ENCODE measurements around the gene IL4R. TPM values are rescaled to one million over a fixed set of nuclear protein-coding genes. Genes with fewer than 3 reads are reported as not detected.
"Not testable (repeated sequence)": the region's sequence is repeated elsewhere in the genome, so short reads cannot be mapped to it uniquely, and the experiment has no call there.

Gene IL4R
- total RNA-seq, 1 donor from 2014 or later = 7.8 TPM

DNA sequence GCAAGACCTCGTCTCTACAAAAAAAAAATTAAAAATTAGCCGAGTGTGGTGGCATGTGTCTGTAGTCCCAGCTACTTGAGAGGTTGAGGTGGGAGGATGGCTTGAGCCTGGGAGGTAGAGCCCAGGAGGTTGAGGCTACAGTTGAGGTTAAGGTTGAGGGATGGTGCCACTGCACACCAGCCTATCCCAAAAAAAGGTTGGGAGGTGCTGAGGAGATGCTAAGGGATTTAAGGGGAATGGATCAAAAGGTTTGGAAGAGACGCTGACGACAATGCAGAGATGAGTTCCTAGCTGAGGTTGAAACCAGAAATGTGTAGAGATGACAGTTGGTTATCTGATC, 40.5 kb upstream of the IL4R start:
- H3K9me3 ChIP-seq (ENCODE audit: control insufficient read depth in 3 of 3, low read length in 3 of 3) = no peaks in the 10 kb centered on the region
- H3K4me3 ChIP-seq (ENCODE audit: low read length in 3 of 3) = no peak overlapping the region
- no peak overlapping the region for H3K27ac ChIP-seq (ENCODE audit: low read depth, low read length)
- no peaks in the 10 kb centered on the region for H3K36me3 ChIP-seq (ENCODE audit: control insufficient read depth in 3 of 3, insufficient read depth in 3 of 3, low read length in 3 of 3)
- H3K4me1 ChIP-seq (ENCODE audit: control insufficient read depth in 3 of 3, insufficient read depth in 3 of 3, low read length in 3 of 3) = peaks cover 3 to 8% (median 3%) of the 10 kb centered on the region in 3 donors
- no peak overlapping the region for H3K9ac ChIP-seq (ENCODE audit: low read depth in 1 of 3, low read length in 3 of 3)
- peaks cover 0 to 4% (median 0%) of the 10 kb centered on the region in 3 donors for H3K27me3 ChIP-seq (ENCODE audit: control insufficient read depth in 3 of 3, insufficient read depth in 3 of 3, low read length in 3 of 3)

DNA sequence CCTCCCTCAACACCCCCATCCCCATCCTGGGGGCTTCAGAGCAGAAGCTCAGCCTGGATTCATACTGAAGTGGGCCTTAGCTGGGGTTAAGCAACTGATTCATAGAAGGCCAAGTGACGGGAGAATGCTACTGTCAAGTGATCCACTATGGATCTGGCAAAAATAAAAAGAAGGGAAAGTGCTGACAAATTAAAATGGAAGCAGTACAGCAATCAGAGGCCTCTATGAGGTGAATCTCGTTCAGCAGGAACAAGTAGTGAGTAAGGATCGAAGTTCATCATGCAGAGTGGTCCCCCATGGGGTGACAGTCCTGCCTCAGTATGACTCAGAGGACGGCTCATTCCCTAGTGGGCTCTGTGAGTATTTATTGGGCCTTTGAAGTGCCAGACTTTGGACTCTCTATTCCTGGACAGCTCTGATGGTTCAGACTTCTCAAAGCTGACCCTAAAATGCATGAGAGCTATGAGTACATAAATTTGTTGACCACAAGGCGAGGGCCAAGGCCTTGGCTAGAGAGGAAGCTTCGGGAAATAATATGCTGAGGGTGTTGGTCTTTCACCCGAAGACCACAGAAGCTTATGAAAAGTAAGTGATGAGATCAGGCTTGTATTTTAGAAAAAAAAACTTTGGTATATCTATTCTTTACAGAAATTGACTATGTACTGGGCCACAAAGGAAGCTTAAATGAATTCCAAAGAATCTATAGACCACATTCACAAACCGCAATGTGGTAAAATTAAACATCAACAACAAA, 39.9 kb upstream of the IL4R start:
- Histone ChIP-seq H3K9ac (ENCODE audit: low read depth in 1 of 3, low read length in 3 of 3) (no peak overlapping the region), H3K27ac (ENCODE audit: low read depth, low read length) (no peak overlapping the region), H3K27me3 (ENCODE audit: control insufficient read depth in 3 of 3, insufficient read depth in 3 of 3, low read length in 3 of 3) (peaks cover 0 to 4% (median 0%) of the 10 kb centered on the region in 3 donors), H3K4me3 (ENCODE audit: low read length in 3 of 3) (no peak overlapping the region), H3K36me3 (ENCODE audit: control insufficient read depth in 3 of 3, insufficient read depth in 3 of 3, low read length in 3 of 3) (no peaks in the 10 kb centered on the region), H3K9me3 (ENCODE audit: control insufficient read depth in 3 of 3, low read length in 3 of 3) (no peaks in the 10 kb centered on the region), H3K4me1 (ENCODE audit: control insufficient read depth in 3 of 3, insufficient read depth in 3 of 3, low read length in 3 of 3) (peaks cover 2 to 5% (median 3%) of the 10 kb centered on the region in 3 donors)

DNA sequence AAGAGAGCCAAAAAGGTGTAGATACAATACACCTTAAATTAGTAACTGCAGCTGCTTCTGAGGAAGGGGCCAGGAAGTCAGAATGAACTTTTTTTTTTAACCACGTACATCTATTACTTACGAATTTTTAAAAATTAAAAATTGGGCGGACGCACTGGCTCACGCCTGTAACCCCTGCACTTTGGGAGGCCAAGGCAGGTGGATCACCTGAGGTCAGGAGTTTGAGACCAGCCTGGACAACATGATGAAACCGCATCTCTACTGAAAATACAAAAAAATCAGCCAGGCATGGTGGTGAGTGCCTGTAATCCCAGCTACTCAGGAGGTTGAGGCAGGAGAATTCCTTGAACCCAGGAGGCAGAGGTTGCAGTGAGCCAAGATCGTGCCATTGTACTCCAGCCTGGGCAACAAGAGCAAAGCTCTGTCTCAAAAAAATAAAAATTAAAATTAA, 39.3 kb upstream of the IL4R start:
- not testable (repeated sequence) for H3K27ac ChIP-seq (ENCODE audit: low read depth, low read length); H3K4me3 ChIP-seq (ENCODE audit: low read length in 3 of 3); H3K9me3 ChIP-seq (ENCODE audit: control insufficient read depth in 3 of 3, low read length in 3 of 3); H3K27me3 ChIP-seq (ENCODE audit: control insufficient read depth in 3 of 3, insufficient read depth in 3 of 3, low read length in 3 of 3); H3K9ac ChIP-seq (ENCODE audit: low read depth in 1 of 3, low read length in 3 of 3); H3K4me1 ChIP-seq (ENCODE audit: control insufficient read depth in 3 of 3, insufficient read depth in 3 of 3, low read length in 3 of 3); H3K36me3 ChIP-seq (ENCODE audit: control insufficient read depth in 3 of 3, insufficient read depth in 3 of 3, low read length in 3 of 3)

DNA sequence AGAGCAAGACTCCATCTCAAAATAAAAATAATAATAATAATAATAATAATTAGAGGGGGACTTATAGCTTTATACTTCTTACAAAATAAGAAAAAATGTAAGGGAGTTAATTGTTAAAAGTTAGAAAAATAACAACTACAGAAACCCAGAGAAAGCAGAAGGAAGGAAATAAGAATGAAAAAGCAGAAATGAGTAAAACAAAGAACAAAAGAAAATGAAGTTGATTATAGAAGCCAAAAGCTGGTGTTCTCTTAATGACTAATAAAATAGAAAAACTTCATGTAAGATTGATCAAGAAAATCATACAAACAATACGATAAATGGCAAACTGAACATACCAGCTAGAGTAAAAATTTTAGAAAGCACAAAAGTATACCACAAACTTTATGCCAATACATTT, 38.4 kb upstream of the IL4R start:
- peaks cover 0 to 4% (median 0%) of the 10 kb centered on the region in 3 donors for H3K27me3 ChIP-seq (ENCODE audit: control insufficient read depth in 3 of 3, insufficient read depth in 3 of 3, low read length in 3 of 3)
- no peaks in the 10 kb centered on the region for H3K4me1 ChIP-seq (ENCODE audit: control insufficient read depth in 3 of 3, insufficient read depth in 3 of 3, low read length in 3 of 3)
- H3K27ac ChIP-seq (ENCODE audit: low read depth, low read length) = no peak overlapping the region
- H3K36me3 ChIP-seq (ENCODE audit: control insufficient read depth in 3 of 3, insufficient read depth in 3 of 3, low read length in 3 of 3) = no peaks in the 10 kb centered on the region
- no peaks in the 10 kb centered on the region for H3K9me3 ChIP-seq (ENCODE audit: control insufficient read depth in 3 of 3, low read length in 3 of 3)
- H3K9ac ChIP-seq (ENCODE audit: low read depth in 1 of 3, low read length in 3 of 3) = no peak overlapping the region
- H3K4me3 ChIP-seq (ENCODE audit: low read length in 3 of 3) = no peak overlapping the region

DNA sequence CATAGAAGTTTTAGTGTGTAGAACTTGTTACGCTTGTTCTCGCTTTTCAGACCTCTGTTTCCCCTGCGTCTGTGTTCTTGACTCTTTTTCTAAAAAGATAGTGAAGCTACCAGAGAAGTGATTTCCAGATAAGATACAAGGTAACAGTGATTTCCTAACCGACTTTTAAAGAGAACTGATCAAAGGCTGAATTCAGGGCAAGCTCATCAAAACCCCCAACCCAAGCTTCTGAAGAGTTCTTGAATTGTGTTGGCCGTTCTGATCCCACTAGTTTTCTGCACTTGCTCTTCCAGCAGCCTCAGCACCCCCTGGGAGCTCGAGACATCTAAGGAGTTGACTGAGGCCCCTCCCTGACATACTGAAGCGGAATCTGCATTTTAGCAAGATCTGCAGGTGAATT, 32.5 kb upstream of the IL4R start:
- no peak overlapping the region for H3K27ac ChIP-seq (ENCODE audit: low read depth, low read length)
- no peak overlapping the region for H3K4me3 ChIP-seq (ENCODE audit: low read length in 3 of 3)
- no peak overlapping the region for H3K9ac ChIP-seq (ENCODE audit: low read depth in 1 of 3, low read length in 3 of 3)
- no peaks in the 10 kb centered on the region for H3K27me3 ChIP-seq (ENCODE audit: control insufficient read depth in 3 of 3, insufficient read depth in 3 of 3, low read length in 3 of 3)
- H3K36me3 ChIP-seq (ENCODE audit: control insufficient read depth in 3 of 3, insufficient read depth in 3 of 3, low read length in 3 of 3) = no peaks in the 10 kb centered on the region
- peaks cover 2 to 3% (median 3%) of the 10 kb centered on the region in 3 donors for H3K4me1 ChIP-seq (ENCODE audit: control insufficient read depth in 3 of 3, insufficient read depth in 3 of 3, low read length in 3 of 3)
- no peaks in the 10 kb centered on the region for H3K9me3 ChIP-seq (ENCODE audit: control insufficient read depth in 3 of 3, low read length in 3 of 3)

DNA sequence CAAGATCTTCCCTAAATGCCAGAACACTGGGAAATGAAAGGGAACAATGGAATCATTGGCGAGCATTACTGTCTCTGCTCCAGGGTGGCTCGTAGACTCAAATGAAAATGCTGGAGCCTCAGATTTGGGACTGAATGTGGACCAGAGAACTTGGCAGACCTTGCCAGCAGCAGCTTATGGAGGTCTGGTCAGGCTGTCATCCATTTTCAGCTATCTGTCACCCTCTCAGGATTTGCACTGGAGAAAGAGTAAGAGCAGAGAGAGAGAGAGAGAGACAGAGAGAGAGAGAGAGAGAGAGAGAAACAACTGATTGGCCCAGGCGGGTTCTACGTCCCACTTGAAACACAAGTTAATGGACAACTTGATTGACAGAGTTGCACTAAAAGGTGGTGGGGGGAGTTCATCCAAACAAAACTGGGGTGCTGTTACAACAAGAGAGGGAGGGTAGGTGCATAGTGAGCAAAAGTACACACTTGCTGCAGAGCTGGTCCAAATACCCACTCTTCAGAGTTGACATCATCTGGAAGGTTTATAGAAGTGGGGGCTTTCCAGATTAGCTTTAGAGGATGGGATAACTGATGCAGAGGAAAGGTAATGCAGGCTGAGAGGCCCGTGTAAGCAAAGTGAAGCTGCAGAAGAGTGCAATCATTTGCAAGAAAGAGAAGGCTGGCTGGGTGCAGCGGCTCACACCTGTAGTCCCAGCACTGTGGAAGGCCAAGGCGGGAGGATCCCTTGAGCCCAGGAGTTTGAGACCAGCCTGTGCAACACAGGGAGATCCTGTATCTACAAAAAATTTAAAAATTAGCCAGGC, 28.7 kb upstream of the IL4R start:
- no peaks in the 10 kb centered on the region for H3K9me3 ChIP-seq (ENCODE audit: control insufficient read depth in 3 of 3, low read length in 3 of 3)
- no peak overlapping the region for H3K9ac ChIP-seq (ENCODE audit: low read depth in 1 of 3, low read length in 3 of 3)
- no peak overlapping the region for H3K27ac ChIP-seq (ENCODE audit: low read depth, low read length)
- peaks cover 6 to 11% (median 8%) of the 10 kb centered on the region in 3 donors for H3K4me1 ChIP-seq (ENCODE audit: control insufficient read depth in 3 of 3, insufficient read depth in 3 of 3, low read length in 3 of 3)
- H3K36me3 ChIP-seq (ENCODE audit: control insufficient read depth in 3 of 3, insufficient read depth in 3 of 3, low read length in 3 of 3) = no peaks in the 10 kb centered on the region
- no peaks in the 10 kb centered on the region for H3K27me3 ChIP-seq (ENCODE audit: control insufficient read depth in 3 of 3, insufficient read depth in 3 of 3, low read length in 3 of 3)
- no peak overlapping the region for H3K4me3 ChIP-seq (ENCODE audit: low read length in 3 of 3)

DNA sequence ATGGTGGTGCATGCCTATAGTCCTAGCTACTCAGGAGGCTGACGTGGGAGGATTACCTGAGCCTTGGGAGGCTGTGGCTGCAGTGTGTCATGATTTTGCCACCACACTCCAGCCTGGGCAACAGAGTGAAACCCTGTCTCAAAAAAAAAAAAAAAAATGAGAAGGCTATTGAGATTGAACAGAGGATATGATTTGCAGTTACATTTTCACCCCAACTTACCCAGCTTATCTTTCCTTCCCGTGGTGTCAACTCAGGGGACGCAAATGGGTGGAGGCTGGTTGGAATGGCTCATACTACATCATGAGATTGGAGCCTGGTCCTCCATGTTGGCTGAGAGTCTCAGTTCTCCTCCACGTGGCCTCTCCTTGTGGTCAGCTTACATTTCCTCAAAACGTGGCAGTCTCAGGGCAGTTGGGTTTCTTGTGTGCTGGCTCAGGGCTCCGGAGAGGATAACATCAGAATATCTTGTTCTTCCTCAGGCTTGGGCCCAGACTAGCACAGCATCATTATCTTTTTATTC, 28.0 kb upstream of the IL4R start:
- Histone ChIP-seq H3K27me3 (ENCODE audit: control insufficient read depth in 3 of 3, insufficient read depth in 3 of 3, low read length in 3 of 3) (no peaks in the 10 kb centered on the region), H3K27ac (ENCODE audit: low read depth, low read length) (peak overlapping the region; percentile 36), H3K36me3 (ENCODE audit: control insufficient read depth in 3 of 3, insufficient read depth in 3 of 3, low read length in 3 of 3) (no peaks in the 10 kb centered on the region), H3K4me3 (ENCODE audit: low read length in 3 of 3) (no peak overlapping the region), H3K9me3 (ENCODE audit: control insufficient read depth in 3 of 3, low read length in 3 of 3) (no peaks in the 10 kb centered on the region), H3K4me1 (ENCODE audit: control insufficient read depth in 3 of 3, insufficient read depth in 3 of 3, low read length in 3 of 3) (peaks cover 6 to 11% (median 8%) of the 10 kb centered on the region in 3 donors), H3K9ac (ENCODE audit: low read depth in 1 of 3, low read length in 3 of 3) (no peak overlapping the region)

DNA sequence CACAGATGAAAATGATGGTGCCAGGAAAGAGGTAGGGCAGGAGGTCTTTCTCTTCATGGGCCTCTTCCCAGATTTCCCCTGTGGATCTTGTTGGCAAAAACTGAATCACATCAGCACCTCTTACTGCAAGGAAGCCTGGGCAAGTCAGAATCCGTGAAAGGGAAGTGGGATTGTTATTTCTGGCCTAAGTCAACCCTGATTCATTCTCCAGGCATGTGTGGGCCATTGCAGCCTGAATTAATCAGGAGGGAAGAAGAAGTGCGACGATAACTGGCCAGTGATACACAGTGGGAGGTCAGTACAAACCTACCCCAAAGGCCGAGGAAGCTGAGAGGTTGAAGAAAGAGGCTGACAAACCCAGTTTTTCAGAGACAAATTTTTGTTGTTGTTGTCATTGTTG, 27.3 kb upstream of the IL4R start:
- Histone ChIP-seq H3K4me1 (ENCODE audit: control insufficient read depth in 3 of 3, insufficient read depth in 3 of 3, low read length in 3 of 3) (peaks cover 6 to 11% (median 8%) of the 10 kb centered on the region in 3 donors), H3K27me3 (ENCODE audit: control insufficient read depth in 3 of 3, insufficient read depth in 3 of 3, low read length in 3 of 3) (no peaks in the 10 kb centered on the region), H3K27ac (ENCODE audit: low read depth, low read length) (peak overlapping the region; percentile 36), H3K36me3 (ENCODE audit: control insufficient read depth in 3 of 3, insufficient read depth in 3 of 3, low read length in 3 of 3) (no peaks in the 10 kb centered on the region), H3K9me3 (ENCODE audit: control insufficient read depth in 3 of 3, low read length in 3 of 3) (no peaks in the 10 kb centered on the region), H3K4me3 (ENCODE audit: low read length in 3 of 3) (no peak overlapping the region), H3K9ac (ENCODE audit: low read depth in 1 of 3, low read length in 3 of 3) (no peak overlapping the region)

DNA sequence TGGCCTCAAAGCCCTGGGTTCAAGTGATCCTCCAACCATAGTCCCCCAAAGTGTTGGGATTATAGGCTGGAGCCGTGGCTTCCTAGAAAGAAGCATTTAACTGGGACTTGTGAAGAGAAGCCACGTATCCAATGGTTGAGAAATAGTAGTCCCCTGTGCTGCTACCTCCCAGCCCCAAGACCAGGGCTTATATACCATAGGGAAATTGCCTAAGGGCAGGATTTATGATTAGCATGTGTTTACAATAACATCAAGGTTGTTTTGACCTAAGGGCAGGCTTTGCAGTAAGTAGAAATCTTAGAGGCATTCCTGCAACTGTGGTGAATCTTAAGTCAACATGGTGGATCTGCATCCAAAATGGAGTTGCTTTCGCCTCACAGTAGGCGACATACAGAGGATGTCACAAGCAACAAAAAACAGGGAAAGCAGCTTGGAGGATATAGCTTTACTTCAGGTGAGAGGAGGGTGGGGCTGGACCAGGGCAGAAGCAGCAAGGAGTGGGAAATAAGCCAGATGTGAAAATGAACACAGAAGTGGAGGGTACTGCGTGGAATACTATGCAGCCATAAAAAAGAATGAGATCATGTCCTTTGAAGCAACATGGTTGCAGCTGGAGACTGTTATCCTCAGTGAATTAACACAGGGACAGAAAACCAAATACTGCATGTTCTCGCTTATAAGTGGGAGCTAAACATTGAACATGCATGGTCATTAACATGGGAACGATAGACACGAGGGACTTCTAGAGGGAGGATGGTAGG, 26.5 kb upstream of the IL4R start:
- H3K36me3 ChIP-seq (ENCODE audit: control insufficient read depth in 3 of 3, insufficient read depth in 3 of 3, low read length in 3 of 3) = no peaks in the 10 kb centered on the region
- H3K27me3 ChIP-seq (ENCODE audit: control insufficient read depth in 3 of 3, insufficient read depth in 3 of 3, low read length in 3 of 3) = no peaks in the 10 kb centered on the region
- H3K9me3 ChIP-seq (ENCODE audit: control insufficient read depth in 3 of 3, low read length in 3 of 3) = no peaks in the 10 kb centered on the region
- H3K4me1 ChIP-seq (ENCODE audit: control insufficient read depth in 3 of 3, insufficient read depth in 3 of 3, low read length in 3 of 3) = peaks cover 6 to 11% (median 8%) of the 10 kb centered on the region in 3 donors
- H3K4me3 ChIP-seq (ENCODE audit: low read length in 3 of 3) = no peak overlapping the region
- H3K27ac ChIP-seq (ENCODE audit: low read depth, low read length) = peak overlapping the region; percentile 36
- H3K9ac ChIP-seq (ENCODE audit: low read depth in 1 of 3, low read length in 3 of 3) = no peak overlapping the region
